Liver (tissue), 3 donors: ENCODE results near the gene GNAO1.

Experiments
- CTCF ChIP-seq: fragments of 150-350 bp; IDR thresholded peaks from 2 replicates; pipeline ENCODE4 v1.5.1; 2017; ENCODE audit warnings: improper control_type of control experiment, low read depth, low read length; ENCODE audit not compliant: missing input control
- SP1 ChIP-seq: IDR thresholded peaks from 2 replicates; pipeline ENCODE4 v1.6.1; 2018; ENCODE audit warnings: antibody characterized with exemption, mild to moderate bottlenecking
- donor health status: healthy.
- donor health status: healthy.

- TF ChIP-seq SP1 (no peak), CTCF (no peak)
These were observed 98.1 kb downstream of the GNAO1 start for GRCh38 chr16:56289416-56289815.
